ENCODE results near the gene LYPD6B. TPM values are rescaled to one million over a fixed set of nuclear protein-coding genes. Genes with fewer than 3 reads are reported as not detected.

Gene LYPD6B, protein sequence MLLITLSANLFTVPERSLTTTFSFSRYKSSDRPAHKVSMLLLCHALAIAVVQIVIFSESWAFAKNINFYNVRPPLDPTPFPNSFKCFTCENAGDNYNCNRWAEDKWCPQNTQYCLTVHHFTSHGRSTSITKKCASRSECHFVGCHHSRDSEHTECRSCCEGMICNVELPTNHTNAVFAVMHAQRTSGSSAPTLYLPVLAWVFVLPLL
- total RNA-seq = 0.11 TPM in 1 of 2 replicates, not detected in the other

GRCh38 chr2:149038442-149039212 is at the start of gene LYPD6B:
Gene LYPD6B, plus strand, starts transcription at chr2:149038699. Its CDS starts 92,250 bp downstream, at chr2:149130949.

Other genes with a start within 250 kb of the LYPD6B start
- under 0.01 and 0.09 TPM in 2 replicates for gene KIF5C, start 163.5 kb upstream of the LYPD6B start, total RNA-seq

All from dermis lymphatic vessel endothelial cell (primary cell).